MM.1S (cell line): ENCODE results near the gene GAS7.

Experiments used
- EZH2 ChIP-seq: fragments of 300-600 bp; sonication (generic); optimal IDR thresholded peaks from 2 replicates; pipeline ENCODE3; 2017; ENCODE audit warnings: low read depth, mild to moderate bottlenecking, antibody characterized with exemption, low read length, mixed read lengths
- TF ChIP-seq, protein P1 (sequence below): fragments of 300-600 bp; sonication (generic); IDR thresholded peaks from 2 replicates; pipeline ENCODE4 v1.5.1; 2016; ENCODE audit warnings: antibody characterized with exemption, low read length, mixed read lengths

DNA sequence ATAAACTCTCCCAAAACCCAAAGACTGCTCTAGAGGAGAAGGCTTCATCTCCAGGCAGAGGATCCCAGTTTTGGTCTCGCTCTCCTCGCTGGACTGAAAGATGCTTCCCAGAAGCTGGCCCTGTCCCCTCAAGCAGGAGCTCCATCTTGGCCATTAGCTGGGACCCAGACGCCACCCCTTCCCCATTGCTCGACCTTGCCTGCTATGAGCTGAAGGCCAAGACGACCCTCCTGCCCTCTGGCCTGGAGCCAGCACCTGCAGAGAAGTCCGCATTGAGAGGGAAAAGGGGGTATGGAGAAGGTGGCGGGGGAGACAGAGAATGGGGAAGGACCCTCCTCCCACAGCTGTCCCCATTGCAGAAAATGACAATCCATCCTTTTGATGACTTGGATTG is 289.8 kb downstream of the GAS7 start:
- TF ChIP-seq, protein P1, sequence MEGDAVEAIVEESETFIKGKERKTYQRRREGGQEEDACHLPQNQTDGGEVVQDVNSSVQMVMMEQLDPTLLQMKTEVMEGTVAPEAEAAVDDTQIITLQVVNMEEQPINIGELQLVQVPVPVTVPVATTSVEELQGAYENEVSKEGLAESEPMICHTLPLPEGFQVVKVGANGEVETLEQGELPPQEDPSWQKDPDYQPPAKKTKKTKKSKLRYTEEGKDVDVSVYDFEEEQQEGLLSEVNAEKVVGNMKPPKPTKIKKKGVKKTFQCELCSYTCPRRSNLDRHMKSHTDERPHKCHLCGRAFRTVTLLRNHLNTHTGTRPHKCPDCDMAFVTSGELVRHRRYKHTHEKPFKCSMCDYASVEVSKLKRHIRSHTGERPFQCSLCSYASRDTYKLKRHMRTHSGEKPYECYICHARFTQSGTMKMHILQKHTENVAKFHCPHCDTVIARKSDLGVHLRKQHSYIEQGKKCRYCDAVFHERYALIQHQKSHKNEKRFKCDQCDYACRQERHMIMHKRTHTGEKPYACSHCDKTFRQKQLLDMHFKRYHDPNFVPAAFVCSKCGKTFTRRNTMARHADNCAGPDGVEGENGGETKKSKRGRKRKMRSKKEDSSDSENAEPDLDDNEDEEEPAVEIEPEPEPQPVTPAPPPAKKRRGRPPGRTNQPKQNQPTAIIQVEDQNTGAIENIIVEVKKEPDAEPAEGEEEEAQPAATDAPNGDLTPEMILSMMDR, result no peak
- TF ChIP-seq EZH2, result no peak
